SK-N-MC (cell line): ENCODE results near the gene SLC1A2.

Experiments
- DNase-seq: peaks from one replicate; pipeline ENCODE4 v3.0.0-alpha.2; 2011; ENCODE audit warnings: low read depth, low spot score
- H3K27ac ChIP-seq: fragments of 200-600 bp; sonication (generic); 2 replicates; pipeline ENCODE4 v1.5.1; 2016; ENCODE audit warnings: mixed run types
- H3K36me3 ChIP-seq: fragments of 200-600 bp; sonication (generic); 2 replicates; pipeline ENCODE4 v1.6.1; 2017; ENCODE audit warnings: antibody characterized with exemption, low read length, mixed read lengths; ENCODE audit not compliant: insufficient read depth
- H3K4me3 ChIP-seq: fragments of 200-600 bp; sonication (generic); 2 replicates; pipeline ENCODE4 v1.5.1; 2016
- H3K9ac ChIP-seq: fragments of 200-600 bp; sonication (generic); 2 replicates; pipeline ENCODE4 v1.8.0; 2017; ENCODE audit warnings: mixed run types, mixed read lengths; ENCODE audit not compliant: insufficient read length
- H3K9me3 ChIP-seq: fragments of 200-600 bp; sonication (generic); 2 replicates; pipeline ENCODE4 v1.6.1; 2017; ENCODE audit warnings: low read depth, mild to moderate bottlenecking, antibody characterized with exemption, low read length, moderate library complexity, mixed read lengths
- EZH2 ChIP-seq: fragments of 200-600 bp; sonication (generic); IDR thresholded peaks from one replicate; pipeline ENCODE4 v1.6.1; 2017; ENCODE audit warnings: antibody characterized with exemption
- FOXP2 ChIP-seq: optimal IDR thresholded peaks from 2 replicates; pipeline ENCODE3; 2011; ENCODE audit warnings: mild to moderate bottlenecking, moderate library complexity; ENCODE audit not compliant: insufficient read depth; ENCODE audit errors: extremely low read length, control extremely low read depth
- POLR2AphosphoS5 ChIP-seq: IDR thresholded peaks from 2 replicates; pipeline ENCODE4 v1.6.1; 2012; ENCODE audit warnings: mild to moderate bottlenecking, low read depth, low read length, borderline replicate concordance

SLC1A2 gene

GRCh38 chr11:35317253-35317652 is 102.1 kb downstream of the SLC1A2 start:
- no peak for DNase-seq
- TF ChIP-seq POLR2AphosphoS5 (no peak), FOXP2 (no peak), EZH2 (no peak)
- Histone ChIP-seq H3K36me3 (no peaks in the 10 kb centered on the region), H3K4me3 (no peak overlapping the region), H3K27ac (no peak overlapping the region), H3K9ac (no peak overlapping the region), H3K9me3 (no peaks in the 10 kb centered on the region)

- no peak for TF ChIP-seq POLR2AphosphoS5
- no peak for TF ChIP-seq EZH2
- TF ChIP-seq FOXP2, result no peak
- H3K27ac ChIP-seq, result no peak overlapping the region
- H3K4me3 ChIP-seq, result no peak overlapping the region
- H3K36me3 ChIP-seq, result no peaks in the 10 kb centered on the region
- DNase-seq, result no peak
- no peaks in the 10 kb centered on the region for H3K9me3 ChIP-seq
- no peak overlapping the region for H3K9ac ChIP-seq
Measured at GRCh38 chr11:35316161-35316560, 103.2 kb downstream of the SLC1A2 start.

GRCh38 chr11:35313760-35314153 is 105.6 kb downstream of the SLC1A2 start:
- no peak for DNase-seq
- no peak overlapping the region for H3K27ac ChIP-seq
- H3K9ac ChIP-seq, result no peak overlapping the region
- H3K9me3 ChIP-seq, result no peaks in the 10 kb centered on the region
- no peak overlapping the region for H3K4me3 ChIP-seq
- TF ChIP-seq FOXP2 (no peak), EZH2 (no peak), POLR2AphosphoS5 (no peak)
- H3K36me3 ChIP-seq, result no peaks in the 10 kb centered on the region

GRCh38 chr11:35313066-35313759 is 106.1 kb downstream of the SLC1A2 start:
- no peaks in the 10 kb centered on the region for H3K36me3 ChIP-seq
- DNase-seq, result no peak
- no peak overlapping the region for H3K9ac ChIP-seq
- no peaks in the 10 kb centered on the region for H3K9me3 ChIP-seq
- H3K4me3 ChIP-seq, result no peak overlapping the region
- H3K27ac ChIP-seq, result no peak overlapping the region
- no peak for TF ChIP-seq POLR2AphosphoS5

- Histone ChIP-seq H3K36me3 (no peaks in the 10 kb centered on the region), H3K9me3 (no peaks in the 10 kb centered on the region), H3K4me3 (no peak overlapping the region), H3K9ac (no peak overlapping the region), H3K27ac (no peak overlapping the region)
- TF ChIP-seq EZH2, result no peak
- TF ChIP-seq FOXP2, result no peak
- TF ChIP-seq POLR2AphosphoS5, result no peak
- DNase-seq, result no peak
Measured at GRCh38 chr11:35311331-35311730, 108.0 kb downstream of the SLC1A2 start.

- no peak for DNase-seq
- TF ChIP-seq EZH2 (no peak), FOXP2 (no peak), POLR2AphosphoS5 (no peak)
- Histone ChIP-seq H3K4me3 (no peak overlapping the region), H3K9me3 (no peaks in the 10 kb centered on the region), H3K9ac (no peak overlapping the region), H3K36me3 (no peaks in the 10 kb centered on the region), H3K27ac (no peak overlapping the region)
Measured at GRCh38 chr11:35308157-35308556, 111.2 kb downstream of the SLC1A2 start.

GRCh38 chr11:35307221-35307621 is 112.1 kb downstream of the SLC1A2 start:
- H3K36me3 ChIP-seq, result no peaks in the 10 kb centered on the region
- no peaks in the 10 kb centered on the region for H3K9me3 ChIP-seq
- no peak for TF ChIP-seq FOXP2
- no peak for TF ChIP-seq POLR2AphosphoS5
- no peak for TF ChIP-seq EZH2
- H3K27ac ChIP-seq, result no peak overlapping the region
- H3K9ac ChIP-seq, result no peak overlapping the region
- DNase-seq, result no peak
- H3K4me3 ChIP-seq, result no peak overlapping the region

- Histone ChIP-seq H3K27ac (no peak overlapping the region), H3K36me3 (no peaks in the 10 kb centered on the region), H3K9ac (no peak overlapping the region), H3K9me3 (no peaks in the 10 kb centered on the region), H3K4me3 (no peak overlapping the region)
- TF ChIP-seq FOXP2 (no peak), POLR2AphosphoS5 (no peak), EZH2 (no peak)
- no peak for DNase-seq
Measured at GRCh38 chr11:35305670-35306382, 113.5 kb downstream of the SLC1A2 start.

GRCh38 chr11:35304900-35305460 is 114.4 kb downstream of the SLC1A2 start:
- H3K9me3 ChIP-seq, result no peaks in the 10 kb centered on the region
- no peaks in the 10 kb centered on the region for H3K36me3 ChIP-seq
- H3K4me3 ChIP-seq, result no peak overlapping the region
- no peak overlapping the region for H3K9ac ChIP-seq
- no peak overlapping the region for H3K27ac ChIP-seq
- no peak for DNase-seq
- TF ChIP-seq POLR2AphosphoS5 (no peak), EZH2 (no peak), FOXP2 (no peak)
